GM23248 (cell line): Measurements from ENCODE around the gene CSNK2B.

Experiments used
- EZH2 ChIP-seq: fragments of 200-600 bp; sonication (generic); IDR thresholded peaks from 2 replicates; pipeline ENCODE4 v1.6.1; 2018; ENCODE audit warnings: antibody characterized with exemption, mild to moderate bottlenecking; ENCODE audit not compliant: insufficient read depth, poor library complexity, severe bottlenecking
- EZH2phosphoT487 ChIP-seq: fragments of 200-600 bp; sonication (generic); IDR thresholded peaks from 2 replicates; pipeline ENCODE4 v1.6.1; 2018; ENCODE audit warnings: antibody characterized with exemption, moderate library complexity, mild to moderate bottlenecking, low read depth; ENCODE audit not compliant: insufficient read depth

GRCh38 chr6:31677955-31678354 lies 12.1 kb downstream of the CSNK2B start:
- TF ChIP-seq EZH2 = no peak
- TF ChIP-seq EZH2phosphoT487 = no peak
